Endodermal cell (in vitro differentiated cells): ENCODE data around the gene RNF114. TPM values are rescaled to one million over a fixed set of nuclear protein-coding genes. Genes with fewer than 3 reads are reported as not detected.

ENCODE experiments used
- DNase-seq: peaks from one replicate; pipeline ENCODE4 v3.0.0-alpha.2; 2017
- H3K27ac ChIP-seq: 2 replicates; pipeline ENCODE4 v1.5.1; 2013; ENCODE audit warnings: mild to moderate bottlenecking, low read depth, low read length, moderate library complexity
- H3K27me3 ChIP-seq: 2 replicates; pipeline ENCODE4 v1.6.1; 2013; ENCODE audit warnings: mild to moderate bottlenecking, low read length, moderate library complexity; ENCODE audit not compliant: insufficient read depth, control insufficient read depth, poor library complexity, severe bottlenecking
- H3K36me3 ChIP-seq: 2 replicates; pipeline ENCODE4 v1.7.0; 2013; ENCODE audit warnings: mild to moderate bottlenecking, low read length, moderate library complexity; ENCODE audit not compliant: control insufficient read depth, insufficient read depth
- H3K4me1 ChIP-seq: one replicate; pipeline ENCODE4 v1.7.0; 2013; ENCODE audit warnings: low read length; ENCODE audit not compliant: control insufficient read depth, insufficient read depth
- H3K4me3 ChIP-seq: 2 replicates; pipeline ENCODE4 v1.5.1; 2013; ENCODE audit warnings: mild to moderate bottlenecking, low read length, moderate library complexity
- H3K9ac ChIP-seq: 2 replicates; pipeline ENCODE4 v1.6.1; 2013; ENCODE audit warnings: mild to moderate bottlenecking, low read length, moderate library complexity; ENCODE audit not compliant: poor library complexity, severe bottlenecking; ENCODE audit errors: extremely low read depth
- H3K9me3 ChIP-seq: 2 replicates; pipeline ENCODE4 v1.6.1; 2013; ENCODE audit warnings: mild to moderate bottlenecking, low read length, moderate library complexity; ENCODE audit not compliant: control insufficient read depth
- H3K27ac Mint-ChIP-seq: 2 replicates; pipeline ENCODE4 v1.8.0; 2020; ENCODE audit warnings: mixed read lengths
- H3K27me3 Mint-ChIP-seq: 2 replicates; pipeline ENCODE4 v1.8.0; 2021; ENCODE audit warnings: mild to moderate bottlenecking, mixed read lengths; ENCODE audit not compliant: insufficient read depth
- H3K36me3 Mint-ChIP-seq: 2 replicates; pipeline ENCODE4 v1.8.0; 2020; ENCODE audit warnings: low read depth, mixed read lengths
- H3K4me1 Mint-ChIP-seq: 2 replicates; pipeline ENCODE4 v1.8.0; 2020; ENCODE audit warnings: mixed read lengths
- H3K4me3 Mint-ChIP-seq: 2 replicates; pipeline ENCODE4 v1.8.0; 2020; ENCODE audit warnings: mild to moderate bottlenecking, moderate library complexity, mixed read lengths
- H3K9me3 Mint-ChIP-seq: 2 replicates; pipeline ENCODE4 v1.8.0; 2020; ENCODE audit warnings: mild to moderate bottlenecking, mixed read lengths
- WGBS, 2 experiments: methylation state at CpG; one replicate each; pipeline versions ENCODE4 v1.1.5 to v1.1.7; 2013; ENCODE audit warnings: missing lambda C conversion rate in 2 of 2, mixed read lengths in 1 of 2; ENCODE audit not compliant: insufficient coverage in 1 of 2, insufficient read length in 1 of 2; 5-methylcytosine and 5-hydroxymethylcytosine counted together
- total RNA-seq, 2 donors: library from RNA; stranded (reverse); fragmentation: NEBNext Ultra II Directional in 1 of 2; extraction: Animal tissue kit (Norgen Biotek cat#: 25700) in 1 of 2; gene quantifications; 2 replicates in 1 of 2; 3 replicates in 1 of 2; pipeline ENCODE4 v1.2.1, GENCODE V29; 2021
- TF ChIP-seq, protein P1 (sequence below): fragments of 200-600 bp; sonication (generic); conservative IDR thresholded peaks from 2 replicates; pipeline ENCODE4 v1.5.0; 2021; ENCODE audit warnings: antibody characterized with exemption, mild to moderate bottlenecking

RNF114 gene
- total RNA-seq, 2 donors from 2014 or later = 48.8 to 52.5 TPM

DNA sequence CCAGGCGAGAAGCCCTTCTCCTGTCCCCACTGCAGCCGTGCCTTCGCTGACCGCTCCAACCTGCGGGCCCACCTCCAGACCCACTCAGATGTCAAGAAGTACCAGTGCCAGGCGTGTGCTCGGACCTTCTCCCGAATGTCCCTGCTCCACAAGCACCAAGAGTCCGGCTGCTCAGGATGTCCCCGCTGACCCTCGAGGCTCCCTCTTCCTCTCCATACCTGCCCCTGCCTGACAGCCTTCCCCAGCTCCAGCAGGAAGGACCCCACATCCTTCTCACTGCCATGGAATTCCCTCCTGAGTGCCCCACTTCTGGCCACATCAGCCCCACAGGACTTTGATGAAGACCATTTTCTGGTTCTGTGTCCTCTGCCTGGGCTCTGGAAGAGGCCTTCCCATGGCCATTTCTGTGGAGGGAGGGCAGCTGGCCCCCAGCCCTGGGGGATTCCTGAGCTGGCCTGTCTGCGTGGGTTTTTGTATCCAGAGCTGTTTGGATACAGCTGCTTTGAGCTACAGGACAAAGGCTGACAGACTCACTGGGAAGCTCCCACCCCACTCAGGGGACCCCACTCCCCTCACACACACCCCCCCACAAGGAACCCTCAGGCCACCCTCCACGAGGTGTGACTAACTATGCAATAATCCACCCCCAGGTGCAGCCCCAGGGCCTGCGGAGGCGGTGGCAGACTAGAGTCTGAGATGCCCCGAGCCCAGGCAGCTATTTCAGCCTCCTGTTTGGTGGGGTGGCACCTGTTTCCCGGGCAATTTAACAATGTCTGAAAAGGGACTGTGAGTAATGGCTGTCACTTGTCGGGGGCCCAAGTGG is 51.9 kb downstream of the RNF114 start:
- H3K4me1 ChIP-seq = peaks cover 35% of the 10 kb centered on the region
- Mint-ChIP-seq H3K27me3 (no peaks in the 10 kb centered on the region), H3K4me1 (peaks cover 69% of the 10 kb centered on the region), H3K27ac (peak overlapping the region; percentile 39), H3K4me3 (no peak overlapping the region), H3K9me3 (no peaks in the 10 kb centered on the region), H3K36me3 (peaks cover 31% of the 10 kb centered on the region)
- DNase-seq = no peak
- H3K9me3 ChIP-seq = no peaks in the 10 kb centered on the region
- H3K27ac ChIP-seq = no peak overlapping the region
- TF ChIP-seq, protein P1, sequence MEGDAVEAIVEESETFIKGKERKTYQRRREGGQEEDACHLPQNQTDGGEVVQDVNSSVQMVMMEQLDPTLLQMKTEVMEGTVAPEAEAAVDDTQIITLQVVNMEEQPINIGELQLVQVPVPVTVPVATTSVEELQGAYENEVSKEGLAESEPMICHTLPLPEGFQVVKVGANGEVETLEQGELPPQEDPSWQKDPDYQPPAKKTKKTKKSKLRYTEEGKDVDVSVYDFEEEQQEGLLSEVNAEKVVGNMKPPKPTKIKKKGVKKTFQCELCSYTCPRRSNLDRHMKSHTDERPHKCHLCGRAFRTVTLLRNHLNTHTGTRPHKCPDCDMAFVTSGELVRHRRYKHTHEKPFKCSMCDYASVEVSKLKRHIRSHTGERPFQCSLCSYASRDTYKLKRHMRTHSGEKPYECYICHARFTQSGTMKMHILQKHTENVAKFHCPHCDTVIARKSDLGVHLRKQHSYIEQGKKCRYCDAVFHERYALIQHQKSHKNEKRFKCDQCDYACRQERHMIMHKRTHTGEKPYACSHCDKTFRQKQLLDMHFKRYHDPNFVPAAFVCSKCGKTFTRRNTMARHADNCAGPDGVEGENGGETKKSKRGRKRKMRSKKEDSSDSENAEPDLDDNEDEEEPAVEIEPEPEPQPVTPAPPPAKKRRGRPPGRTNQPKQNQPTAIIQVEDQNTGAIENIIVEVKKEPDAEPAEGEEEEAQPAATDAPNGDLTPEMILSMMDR = no peak
- H3K36me3 ChIP-seq = peaks cover 48% of the 10 kb centered on the region
- no peak overlapping the region for H3K4me3 ChIP-seq
- no peak overlapping the region for H3K9ac ChIP-seq
- H3K27me3 ChIP-seq = no peaks in the 10 kb centered on the region
- 88 to 91% methylated on average over 13 to 18 of the region's 18 CpGs for whole genome bisulfite sequencing, 2 experiments

GRCh38 chr20:49989234-49990065 is 53.3 kb downstream of the RNF114 start:
- Mint-ChIP-seq H3K27ac (peak overlapping the region; percentile 82), H3K9me3 (no peaks in the 10 kb centered on the region), H3K4me3 (no peak overlapping the region), H3K27me3 (no peaks in the 10 kb centered on the region), H3K36me3 (peaks cover 31% of the 10 kb centered on the region), H3K4me1 (peaks cover 59% of the 10 kb centered on the region)
- Histone ChIP-seq H3K27ac (peak overlapping the region; percentile 74), H3K4me1 (peaks cover 32% of the 10 kb centered on the region), H3K9me3 (no peaks in the 10 kb centered on the region), H3K27me3 (no peaks in the 10 kb centered on the region), H3K4me3 (no peak overlapping the region), H3K9ac (no peak overlapping the region), H3K36me3 (peaks cover 43% of the 10 kb centered on the region)
- DNase-seq = peak; percentile 77
- TF ChIP-seq, protein P1 = no peak
- WGBS, 2 experiments = 57 to 66% methylated on average over 10 to 22 of the region's 22 CpGs

DNA sequence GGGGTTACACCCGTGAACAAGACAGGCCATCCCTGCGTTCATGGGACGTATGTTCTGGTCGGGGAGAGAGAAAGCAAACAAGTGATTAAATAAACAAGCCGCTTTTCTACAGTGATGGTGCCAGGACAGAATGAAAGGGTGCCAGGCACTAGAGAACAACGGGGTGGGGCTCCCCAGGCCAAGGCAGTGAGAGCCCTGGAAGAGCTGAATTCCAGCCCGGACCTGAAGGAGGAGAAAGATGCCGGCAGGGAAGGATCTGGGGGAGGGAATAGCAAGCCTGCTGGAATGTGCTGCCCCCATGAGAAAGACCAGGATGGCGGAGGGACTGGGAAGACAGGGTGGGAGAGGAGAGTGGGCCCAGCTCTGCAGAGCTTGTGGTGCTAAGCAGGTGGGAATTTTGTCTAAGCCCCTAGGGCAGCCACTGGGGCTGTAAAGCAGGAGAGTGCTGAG is 54.1 kb downstream of the RNF114 start:
- WGBS, 2 experiments = 71 to 73% methylated on average over 9 of the region's 9 CpGs
- no peak overlapping the region for H3K9ac ChIP-seq
- peaks cover 34% of the 10 kb centered on the region for H3K36me3 ChIP-seq
- Mint-ChIP-seq H3K36me3 (peaks cover 23% of the 10 kb centered on the region), H3K9me3 (no peaks in the 10 kb centered on the region), H3K27me3 (no peaks in the 10 kb centered on the region), H3K27ac (peak overlapping the region; percentile 82), H3K4me3 (no peak overlapping the region), H3K4me1 (peaks cover 51% of the 10 kb centered on the region)
- peak; percentile 73 for DNase-seq
- H3K9me3 ChIP-seq = no peaks in the 10 kb centered on the region
- peaks cover 24% of the 10 kb centered on the region for H3K4me1 ChIP-seq
- no peaks in the 10 kb centered on the region for H3K27me3 ChIP-seq
- TF ChIP-seq, protein P1 = no peak
- H3K4me3 ChIP-seq = no peak overlapping the region
- H3K27ac ChIP-seq = peak overlapping the region; percentile 74
